ENCODE results near the gene SPSB4. TPM values are rescaled to one million over a fixed set of nuclear protein-coding genes. Genes with fewer than 3 reads are reported as not detected.

SPSB4 gene
- total and polyA plus RNA-seq, 2 of the 8 experiments (the other 6 are each of a cell fraction or from before 2014, with no cell fraction given) = 15.1 to 17.2 TPM

GRCh38 chr3:141045849-141046248, 5.3 kb upstream of the SPSB4 start:
- H2BK120ac ChIP-seq (replicated peaks; ENCODE audit: low read depth, low read length) = no peak overlapping the region
- no peak overlapping the region; a peak in 1 of 8 replicates for H3K4me3 ChIP-seq (ENCODE audit: extremely low read depth in 1 of 4, insufficient read depth in 2 of 4, low read depth in 3 of 4, low read length in 4 of 4)
- H3K79me1 ChIP-seq (ENCODE audit: low read depth, low read length) = no peaks in the 10 kb centered on the region
- no peak overlapping the region for H3K4me2 ChIP-seq (ENCODE audit: insufficient read depth in 1 of 2, low read depth in 2 of 2, low read length in 2 of 2)
- no peak overlapping the region for H3K9ac ChIP-seq (replicated peaks in 1 of 4; ENCODE audit: extremely low read depth in 1 of 4, low read depth in 3 of 4, low read length in 3 of 4)
- FAIRE-seq = peak; percentile 24
- no peak overlapping the region for H3K56ac ChIP-seq (replicated peaks; ENCODE audit: insufficient read length, low read depth, low read length)
- WGBS, 2 experiments (ENCODE audit: extremely low coverage in 1 of 2, insufficient coverage in 1 of 2, insufficient read length in 1 of 2, insufficient replicate concordance in 2 of 2, low coverage in 1 of 2, low lambda C conversion rate in 2 of 2, missing lambda C conversion rate in 1 of 2) = 72% methylated on average over 1 of the region's 1 CpG; no CpG with 5 or more reads in 1 of the 2 experiments
- H4K8ac ChIP-seq (ENCODE audit: extremely low read depth, insufficient read depth, low read length) = no peak overlapping the region
- no peak for TF ChIP-seq SP2 (IDR thresholded peaks at IDR 0.05; ENCODE audit: low read length)
- TF ChIP-seq GTF2F1 (IDR thresholded peaks at IDR 0.05; ENCODE audit: borderline replicate concordance, low read depth, low read length) = no peak
- TF ChIP-seq TEAD4 (IDR thresholded peaks at IDR 0.05; ENCODE audit: low read depth, low read length) = peak; percentile 65; the same call in 1 of the 2 replicates
- no peak overlapping the region for H3K18ac ChIP-seq (ENCODE audit: extremely low read depth, low read length)
- H3K4ac ChIP-seq (replicated peaks; ENCODE audit: insufficient read length, low read depth, low read length) = no peak overlapping the region
- H4K5ac ChIP-seq (ENCODE audit: insufficient read length, low read depth, low read length) = no peak overlapping the region
- H2BK5ac ChIP-seq (ENCODE audit: low read depth, low read length) = no peak overlapping the region
- H3K27ac ChIP-seq (ENCODE audit: low read depth, low read length) = no peak overlapping the region
- H3K23ac ChIP-seq (ENCODE audit: insufficient read length) = no peak overlapping the region
- H3K27me3 ChIP-seq (replicated peaks in 1 of 4; ENCODE audit: control insufficient read depth in 3 of 4, extremely low read depth in 1 of 4, insufficient read depth in 3 of 4, low read length in 3 of 4) = peaks cover 0 to 25% (median 8%) of the 10 kb centered on the region in 4 experiments; a peak in 5 of 7 replicates
- no peaks in the 10 kb centered on the region for H4K20me1 ChIP-seq (replicated peaks in 1 of 2; ENCODE audit: control insufficient read depth in 1 of 2, insufficient read depth in 2 of 2, low read length in 2 of 2)
- H3K4me1 ChIP-seq (replicated peaks in 1 of 4; ENCODE audit: control insufficient read depth in 3 of 4, insufficient read depth in 4 of 4, low read length in 3 of 4) = peaks cover 0 to 15% (median 5%) of the 10 kb centered on the region in 4 experiments; a peak in 5 of 7 replicates
- H3K36me3 ChIP-seq (ENCODE audit: control insufficient read depth in 2 of 4, insufficient read depth in 4 of 4, low read length in 3 of 4) = no peaks in the 10 kb centered on the region
- no peaks in the 10 kb centered on the region for H3K9me3 ChIP-seq (ENCODE audit: insufficient read depth in 2 of 2, low read depth in 1 of 2, low read length in 1 of 2)
- no peak overlapping the region for H2AK5ac ChIP-seq (ENCODE audit: low read depth, low read length)
- H2BK12ac ChIP-seq (ENCODE audit: low read depth, low read length) = no peak overlapping the region
- ChIA-PET POLR2A (ENCODE audit: partially characterized antibody) (interaction anchor here (0.7 kb wide), 1 partner anchor 11 kb away, joined by 3 read pairs; no protein-coding TSS in a partner anchor), CTCF (ENCODE audit: partially characterized antibody) (interaction anchor here (1.7 to 9.8 kb wide), 10 partner anchors 7 to 147 kb away, joined by 4 to 333 read pairs (median 40); no protein-coding TSS in a partner anchor)
- no peaks in the 10 kb centered on the region for H3K79me2 ChIP-seq (ENCODE audit: control insufficient read depth in 1 of 2, insufficient read depth in 2 of 2, low read length in 2 of 2)
- no peak overlapping the region for H2BK15ac ChIP-seq (ENCODE audit: low read length)
- H3K14ac ChIP-seq (ENCODE audit: insufficient read length) = no peak overlapping the region
- no peak overlapping the region for H2AFZ ChIP-seq (ENCODE audit: low read length)
- H3K23me2 ChIP-seq (ENCODE audit: low read depth, low read length) = peaks cover 5% of the 10 kb centered on the region
- no peak for DNase-seq (ENCODE audit: low read depth in 1 of 2, low spot score in 2 of 2)
- H4K91ac ChIP-seq (replicated peaks; ENCODE audit: insufficient read length, low read length) = no peak overlapping the region
- no peak overlapping the region for H2BK20ac ChIP-seq (ENCODE audit: low read length)

All from H1 (cell line).